Measurements from ENCODE around the gene ATXN1L. TPM values are rescaled to one million over a fixed set of nuclear protein-coding genes. Genes with fewer than 3 reads are reported as not detected.
"Not testable (repeated sequence)": the region's sequence is repeated elsewhere in the genome, so short reads cannot be mapped to it uniquely, and the experiment has no call there.

ATXN1L gene
- total RNA-seq, 1 donor from 2014 or later, result 13.4 TPM

DNA sequence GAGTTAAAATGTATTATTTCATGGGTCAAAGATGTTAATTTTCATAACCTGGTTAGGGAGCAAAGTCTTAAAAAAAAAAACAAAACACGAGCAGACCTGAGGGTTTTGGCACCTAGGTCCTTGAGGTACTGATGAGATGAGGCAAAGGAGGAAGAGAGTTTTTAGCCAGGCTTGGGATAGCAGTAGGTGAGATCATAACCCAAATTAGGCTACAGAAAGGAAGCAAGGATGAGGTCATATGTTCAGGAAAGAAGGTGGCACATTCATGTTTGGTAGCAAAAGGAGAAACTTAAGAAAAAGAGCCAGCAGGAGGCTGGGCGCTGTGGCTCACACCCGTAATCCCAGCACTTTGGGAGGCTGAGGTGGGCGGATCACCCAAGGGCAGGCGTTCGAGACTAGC lies 2.8 kb downstream of the ATXN1L start:
- ATAC-seq (ENCODE audit: poor library complexity) (no peak), DNase-seq (no peak)
- intact Hi-C loops (cut with DNase I), result loop anchor here (5.0 kb wide), 1 partner anchor 34 kb away; the partner anchor contains the start of gene ZNF821

DNA sequence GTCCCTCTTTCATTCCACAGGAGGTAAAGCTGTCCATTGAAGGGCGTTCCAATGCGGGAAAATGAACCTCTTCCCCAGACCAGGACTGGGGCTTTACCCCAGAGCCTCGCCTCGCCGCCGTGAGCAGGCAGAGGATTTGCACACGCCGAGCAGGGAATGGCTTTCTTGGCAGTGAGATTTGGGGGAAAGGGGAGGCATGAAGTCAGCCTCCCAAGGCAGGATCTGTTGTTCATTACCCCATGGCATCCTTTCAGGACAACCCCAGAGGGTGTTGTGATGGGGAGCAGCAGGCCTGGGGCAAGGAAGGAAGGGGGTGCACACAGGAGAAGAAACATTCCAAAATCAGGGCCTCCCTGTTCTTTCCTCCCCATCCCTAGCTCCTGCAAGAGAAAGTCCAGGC lies 6.0 kb downstream of the ATXN1L start:
- intact Hi-C loops (cut with DNase I), result no loop called here
- DNase-seq, result no peak
- ATAC-seq (ENCODE audit: poor library complexity), result no peak

DNA sequence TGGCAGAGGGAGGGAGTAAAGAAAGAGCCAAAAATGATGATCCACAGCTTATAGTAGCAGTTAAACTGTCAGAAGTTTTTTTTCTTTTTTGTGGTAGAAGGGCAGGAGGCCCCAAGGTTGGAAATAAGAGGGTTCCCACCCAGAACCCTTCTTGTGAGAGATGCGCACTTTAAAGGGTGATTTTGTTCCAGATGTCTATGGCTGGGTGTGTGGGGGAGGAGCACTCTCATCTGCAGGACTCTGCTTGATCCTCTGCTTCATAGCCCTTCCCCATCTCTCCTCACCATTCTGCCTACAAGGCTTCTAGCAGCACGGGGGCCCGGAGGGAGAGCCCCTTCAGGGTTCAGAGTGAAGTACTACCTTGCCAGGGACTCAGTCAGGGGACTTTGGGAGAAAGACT lies 6.4 kb downstream of the ATXN1L start:
- ATAC-seq (ENCODE audit: poor library complexity), result no peak
- DNase-seq, result no peak
- intact Hi-C loops (cut with DNase I), result no loop called here

GRCh38 chr16:71852561-71852960 lies 6.8 kb downstream of the ATXN1L start:
- ATAC-seq (ENCODE audit: poor library complexity), result no peak
- intact Hi-C loops (cut with DNase I), result no loop called here
- DNase-seq, result no peak

DNA sequence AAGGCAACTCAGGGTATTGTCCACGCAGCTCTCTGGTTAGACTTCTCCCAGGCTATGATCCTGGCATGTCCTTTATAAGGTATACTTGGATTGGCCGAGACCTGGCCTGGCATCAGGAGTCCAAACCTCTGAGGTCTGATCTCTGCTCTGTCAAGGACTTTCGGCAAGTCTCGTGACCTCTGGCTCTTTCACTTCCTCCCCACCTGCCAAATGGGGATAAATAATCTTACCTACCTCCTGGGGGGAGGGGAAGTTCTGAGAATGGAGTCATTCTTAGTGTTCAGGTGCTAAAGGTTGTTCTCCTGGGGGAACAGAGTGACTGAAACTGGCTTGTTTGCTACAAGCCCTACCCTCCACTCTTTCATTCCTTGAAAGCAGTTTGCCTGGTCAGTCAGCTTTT lies 7.6 kb downstream of the ATXN1L start:
- DNase-seq, result no peak
- intact Hi-C loops (cut with DNase I), result no loop called here
- ATAC-seq (ENCODE audit: poor library complexity), result no peak

GRCh38 chr16:71854369-71854948 lies 8.7 kb downstream of the ATXN1L start:
- ATAC-seq (ENCODE audit: poor library complexity) (peak; percentile 65), DNase-seq (no peak)
- intact Hi-C loops (cut with DNase I), result no loop called here

DNA sequence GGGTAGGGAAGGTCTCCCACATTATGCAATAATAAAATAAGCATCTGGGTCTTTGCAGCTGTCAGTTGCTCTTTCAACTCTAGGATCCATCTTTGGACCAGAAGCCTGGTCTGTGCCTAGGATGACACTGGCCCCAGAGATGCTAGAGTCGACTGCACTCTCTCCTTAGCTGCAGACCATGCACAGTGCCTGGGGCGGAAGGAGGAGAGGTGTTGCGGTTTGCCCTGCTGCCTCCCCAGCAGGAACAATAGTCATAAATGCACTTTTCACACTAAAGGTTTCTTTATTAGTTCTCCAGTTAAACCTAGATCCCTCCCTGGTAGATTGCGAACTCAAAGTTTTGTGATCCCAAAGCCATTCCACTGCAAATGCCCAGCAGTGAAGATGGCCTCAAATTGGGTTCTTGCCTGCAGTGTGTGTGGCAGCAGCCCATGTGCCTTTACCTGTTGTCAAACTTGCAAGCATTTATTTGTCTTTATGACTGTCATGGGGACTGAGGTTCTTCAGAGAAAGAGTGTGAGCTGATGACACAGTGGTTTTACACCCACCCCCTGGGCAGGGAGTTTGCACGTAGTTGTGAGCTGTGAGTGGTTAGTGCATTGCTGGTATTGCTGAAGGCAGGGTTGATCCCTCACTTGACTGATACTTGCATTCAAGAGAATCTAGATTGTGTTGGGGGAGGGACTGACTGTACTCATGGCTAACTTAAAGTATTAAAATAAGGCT lies 10.3 kb downstream of the ATXN1L start:
- intact Hi-C loops (cut with DNase I), result no loop called here
- ATAC-seq (ENCODE audit: poor library complexity) (no peak), DNase-seq (no peak)

GRCh38 chr16:71859762-71860521 lies 14.2 kb downstream of the ATXN1L start:
- no peak for ATAC-seq (ENCODE audit: poor library complexity)
- DNase-seq, result no peak
- intact Hi-C loops (cut with DNase I), result no loop called here

- intact Hi-C loops (cut with DNase I), result no loop called here
- ATAC-seq (ENCODE audit: poor library complexity), result no peak
These were observed 18.2 kb downstream of the ATXN1L start for GRCh38 chr16:71863995-71864394.

GRCh38 chr16:71865173-71865863 lies 19.5 kb downstream of the ATXN1L start:
- ATAC-seq (ENCODE audit: poor library complexity) (no peak), DNase-seq (no peak)
- intact Hi-C loops (cut with DNase I), result no loop called here

More at GRCh38 chr16:71863995-71864394, 18.2 kb downstream of the ATXN1L start:
- no peak for DNase-seq

DNA sequence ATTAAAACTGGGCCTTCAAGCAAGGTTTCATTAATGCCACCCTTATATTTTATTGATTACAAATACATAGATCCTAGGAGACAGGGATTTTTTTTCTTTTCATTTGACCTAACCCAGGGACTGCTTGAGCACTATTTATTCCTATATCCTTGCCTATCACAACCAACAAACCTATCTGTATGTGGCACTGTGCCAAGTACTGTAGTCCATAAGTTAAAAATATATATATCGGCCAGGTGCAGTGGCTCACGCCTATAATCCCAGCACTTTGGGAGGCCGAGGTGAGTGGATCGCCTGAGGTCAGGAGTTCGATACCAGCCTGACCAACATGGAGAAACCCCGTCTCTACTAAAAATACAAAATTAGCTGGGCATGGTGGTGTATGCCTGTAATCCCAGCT lies 21.4 kb downstream of the ATXN1L start:
- DNase-seq; ATAC-seq (ENCODE audit: poor library complexity); intact Hi-C loops (cut with DNase I): not testable (repeated sequence)

GRCh38 chr16:71867939-71868338 lies 22.2 kb downstream of the ATXN1L start:
- ATAC-seq (ENCODE audit: poor library complexity) (no peak), DNase-seq (no peak)
- intact Hi-C loops (cut with DNase I), result no loop called here

- intact Hi-C loops (cut with DNase I), result no loop called here
- ATAC-seq (ENCODE audit: poor library complexity) (no peak), DNase-seq (no peak)
These were observed 23.3 kb downstream of the ATXN1L start for GRCh38 chr16:71869089-71869488.

DNA sequence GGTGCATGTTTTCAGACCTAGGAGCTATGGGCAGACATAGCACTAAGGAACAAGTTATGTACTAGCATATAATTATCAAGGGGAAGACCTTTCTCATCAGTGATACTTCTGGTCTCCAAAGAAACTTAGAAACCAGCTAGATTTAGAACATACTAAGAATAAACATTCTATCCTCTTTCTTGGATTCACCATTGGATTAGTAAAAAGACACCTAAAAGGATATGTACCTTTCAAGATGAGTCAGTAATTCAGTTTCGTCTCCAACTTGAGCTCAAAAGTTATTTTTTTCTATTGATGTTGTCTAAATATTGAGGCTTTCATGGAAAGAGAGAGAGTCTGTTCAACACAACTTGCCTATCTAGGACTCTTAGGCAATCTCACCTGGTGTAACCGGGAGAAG lies 25.0 kb downstream of the ATXN1L start:
- no peak for ATAC-seq (ENCODE audit: poor library complexity)
- no peak for DNase-seq
- intact Hi-C loops (cut with DNase I), result no loop called here

- ATAC-seq (ENCODE audit: poor library complexity) (no peak), DNase-seq (no peak)
- intact Hi-C loops (cut with DNase I), result no loop called here
These were observed 27.4 kb downstream of the ATXN1L start for GRCh38 chr16:71873199-71873598.

DNA sequence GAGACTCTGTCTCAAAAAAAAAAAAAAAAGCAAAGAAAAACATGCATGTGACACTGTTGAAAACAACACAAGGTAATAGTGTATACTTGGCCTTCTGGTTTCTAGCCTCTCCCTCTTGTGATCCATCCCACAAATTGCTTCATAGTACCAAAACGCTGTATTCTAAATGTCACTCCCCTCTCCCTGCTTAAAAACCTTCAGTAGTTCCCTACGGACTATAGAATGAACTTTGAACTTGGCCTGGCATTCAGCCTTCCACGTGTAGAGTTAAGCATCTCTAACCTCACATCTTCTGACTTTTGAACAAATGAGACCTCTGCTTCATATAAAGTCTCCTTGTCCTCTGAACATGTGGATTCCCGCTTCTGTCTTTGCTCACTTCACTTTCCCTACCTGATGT lies 33.1 kb downstream of the ATXN1L start:
- intact Hi-C loops (cut with DNase I), result no loop called here

GRCh38 chr16:71880176-71880575 lies 34.4 kb downstream of the ATXN1L start:
- intact Hi-C loops (cut with DNase I), result loop anchor here (5.0 kb wide), 3 partner anchors 33 to 82 kb away; partner anchors contain the start of genes AP1G1 and ATXN1L
- DNase-seq (no peak), ATAC-seq (ENCODE audit: poor library complexity) (no peak)

More for the DNA sequence above, 33.1 kb downstream of the ATXN1L start:
- no peak for DNase-seq
- ATAC-seq (ENCODE audit: poor library complexity), result no peak

DNA sequence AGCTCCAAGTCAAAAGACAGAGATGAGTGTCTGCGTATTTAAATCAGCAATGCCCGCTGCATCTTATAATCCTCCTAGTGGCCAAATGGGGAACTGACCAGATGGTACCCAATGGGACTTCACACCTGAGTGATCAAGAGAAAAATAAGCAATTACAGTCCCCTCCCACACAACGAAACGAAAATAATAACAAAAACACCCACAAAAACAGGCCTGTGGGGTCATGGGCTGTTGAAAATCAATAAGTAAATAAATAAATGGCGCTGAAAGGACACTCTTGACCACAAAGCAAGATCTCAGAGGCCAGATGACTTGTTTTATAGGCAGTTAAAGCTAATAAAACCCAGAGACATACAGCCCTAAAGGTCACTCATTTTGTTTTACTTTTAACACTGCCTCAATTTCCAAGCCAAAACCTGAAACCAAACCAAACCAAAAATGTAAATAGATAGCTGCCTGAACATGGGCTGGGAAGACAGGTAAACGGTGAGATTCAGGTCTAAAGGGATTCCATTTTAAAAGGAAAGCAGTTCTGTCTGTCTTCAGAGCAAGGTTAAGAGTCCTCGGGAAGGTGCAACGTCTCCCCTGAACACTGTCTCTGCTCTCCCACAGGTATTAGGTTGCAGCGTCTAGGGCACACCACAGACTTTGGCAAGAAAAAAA lies 36.9 kb downstream of the ATXN1L start:
- ATAC-seq (ENCODE audit: poor library complexity) (peak; percentile 66), DNase-seq (no peak)
- intact Hi-C loops (cut with DNase I), result loop anchor here (5.0 kb wide), 3 partner anchors 35 to 80 kb away; partner anchors contain the start of genes AP1G1 and ATXN1L
